Astrocyte (in vitro differentiated cells and primary cell): ENCODE measurements around the gene CACNB2. TPM values are rescaled to one million over a fixed set of nuclear protein-coding genes. Genes with fewer than 3 reads are reported as not detected.

Experiments used
- DNase-seq: peaks from one replicate; pipeline ENCODE4 v3.0.0-alpha.2; 2010; ENCODE audit warnings: low read depth
- FAIRE-seq: peaks from 2 replicates; lab custom pipeline; 2011; peaks lifted over from hg19 to GRCh38; lab: Jason Lieb, UNC
- H2AFZ ChIP-seq: 2 replicates; pipeline ENCODE4 v1.6.0; 2012; ENCODE audit warnings: low read depth, low read length, inconsistent platforms
- H3K27ac ChIP-seq: 2 replicates; pipeline ENCODE4 v1.5.1; 2011; ENCODE audit warnings: low read depth, low read length, inconsistent platforms
- H3K27me3 ChIP-seq: 2 replicates; pipeline ENCODE4 v1.6.0; 2011; ENCODE audit warnings: low read length, inconsistent platforms; ENCODE audit not compliant: insufficient read depth
- H3K36me3 ChIP-seq: 2 replicates; pipeline ENCODE4 v1.5.1; 2011; ENCODE audit warnings: low read length, inconsistent platforms; ENCODE audit not compliant: insufficient read depth
- H3K4me1 ChIP-seq: 2 replicates; pipeline ENCODE4 v1.5.1; 2011; ENCODE audit warnings: low read length, inconsistent platforms; ENCODE audit not compliant: insufficient read depth
- H3K4me2 ChIP-seq: 2 replicates; pipeline ENCODE4 v1.6.0; 2012; ENCODE audit warnings: low read length, inconsistent platforms
- H3K4me3 ChIP-seq: 2 replicates; pipeline ENCODE4 v1.5.1; 2011; ENCODE audit warnings: low read depth, mild to moderate bottlenecking, low read length, inconsistent platforms; ENCODE audit not compliant: insufficient read depth
- H3K79me2 ChIP-seq: 2 replicates; pipeline ENCODE4 v1.6.0; 2012; ENCODE audit warnings: mild to moderate bottlenecking, low read length, inconsistent platforms; ENCODE audit not compliant: insufficient read depth
- H3K9ac ChIP-seq: 2 replicates; pipeline ENCODE4 v1.6.0; 2012; ENCODE audit warnings: mild to moderate bottlenecking, low read length, inconsistent platforms
- H3K9me3 ChIP-seq: 2 replicates; pipeline ENCODE4 v1.5.1; 2012; ENCODE audit warnings: low read depth, mild to moderate bottlenecking, low read length, inconsistent platforms; ENCODE audit not compliant: insufficient read depth
- H4K20me1 ChIP-seq: 2 replicates; pipeline ENCODE4 v1.6.0; 2012; ENCODE audit warnings: low read length, inconsistent platforms; ENCODE audit not compliant: insufficient read depth
- H3K27ac Mint-ChIP-seq: one replicate; pipeline ENCODE4 v1.8.0; 2021; ENCODE audit warnings: mild to moderate bottlenecking, mixed read lengths; ENCODE audit not compliant: unreplicated experiment
- H3K27me3 Mint-ChIP-seq: one replicate; pipeline ENCODE4 v1.8.0; 2021; ENCODE audit warnings: low read depth, mixed read lengths; ENCODE audit not compliant: unreplicated experiment
- H3K36me3 Mint-ChIP-seq: one replicate; pipeline ENCODE4 v1.8.0; 2021; ENCODE audit warnings: low read depth, mixed read lengths; ENCODE audit not compliant: unreplicated experiment
- H3K4me1 Mint-ChIP-seq: one replicate; pipeline ENCODE4 v1.8.0; 2021; ENCODE audit warnings: low read depth, mixed read lengths; ENCODE audit not compliant: unreplicated experiment
- H3K4me3 Mint-ChIP-seq: one replicate; pipeline ENCODE4 v1.8.0; 2021; ENCODE audit warnings: mild to moderate bottlenecking, moderate library complexity, mixed read lengths; ENCODE audit not compliant: unreplicated experiment
- H3K9me3 Mint-ChIP-seq: one replicate; pipeline ENCODE4 v1.8.0; 2021; ENCODE audit warnings: mild to moderate bottlenecking, mixed read lengths; ENCODE audit not compliant: unreplicated experiment
- EZH2 ChIP-seq: IDR thresholded peaks from 2 replicates; pipeline ENCODE4 v1.6.1; 2012; ENCODE audit warnings: mild to moderate bottlenecking, low read length, inconsistent platforms; ENCODE audit not compliant: insufficient read depth
- total RNA-seq: library from RNA; stranded (reverse); gene quantifications from 2 replicates; pipeline ENCODE4 v1.2.1, GENCODE V29; 2021
- TF ChIP-seq, protein P1 (sequence below): IDR thresholded peaks from 2 replicates; pipeline ENCODE4 v1.5.1; 2011; ENCODE audit warnings: low read depth, mild to moderate bottlenecking, inconsistent platforms, low read length, moderate library complexity; ENCODE audit not compliant: insufficient read depth

CACNB2 gene
- total RNA-seq, 1 donor from 2014 or later = 0.66 TPM

DNA sequence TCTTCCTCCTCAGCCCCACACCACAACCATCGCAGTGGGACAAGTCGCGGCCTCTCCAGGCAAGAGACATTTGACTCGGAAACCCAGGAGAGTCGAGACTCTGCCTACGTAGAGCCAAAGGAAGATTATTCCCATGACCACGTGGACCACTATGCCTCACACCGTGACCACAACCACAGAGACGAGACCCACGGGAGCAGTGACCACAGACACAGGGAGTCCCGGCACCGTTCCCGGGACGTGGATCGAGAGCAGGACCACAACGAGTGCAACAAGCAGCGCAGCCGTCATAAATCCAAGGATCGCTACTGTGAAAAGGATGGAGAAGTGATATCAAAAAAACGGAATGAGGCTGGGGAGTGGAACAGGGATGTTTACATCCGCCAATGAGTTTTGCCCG, 399.1 kb downstream of the CACNB2 start:
- H3K4me1 ChIP-seq = no peaks in the 10 kb centered on the region
- no peaks in the 10 kb centered on the region for H3K27me3 Mint-ChIP-seq
- TF ChIP-seq, protein P1, sequence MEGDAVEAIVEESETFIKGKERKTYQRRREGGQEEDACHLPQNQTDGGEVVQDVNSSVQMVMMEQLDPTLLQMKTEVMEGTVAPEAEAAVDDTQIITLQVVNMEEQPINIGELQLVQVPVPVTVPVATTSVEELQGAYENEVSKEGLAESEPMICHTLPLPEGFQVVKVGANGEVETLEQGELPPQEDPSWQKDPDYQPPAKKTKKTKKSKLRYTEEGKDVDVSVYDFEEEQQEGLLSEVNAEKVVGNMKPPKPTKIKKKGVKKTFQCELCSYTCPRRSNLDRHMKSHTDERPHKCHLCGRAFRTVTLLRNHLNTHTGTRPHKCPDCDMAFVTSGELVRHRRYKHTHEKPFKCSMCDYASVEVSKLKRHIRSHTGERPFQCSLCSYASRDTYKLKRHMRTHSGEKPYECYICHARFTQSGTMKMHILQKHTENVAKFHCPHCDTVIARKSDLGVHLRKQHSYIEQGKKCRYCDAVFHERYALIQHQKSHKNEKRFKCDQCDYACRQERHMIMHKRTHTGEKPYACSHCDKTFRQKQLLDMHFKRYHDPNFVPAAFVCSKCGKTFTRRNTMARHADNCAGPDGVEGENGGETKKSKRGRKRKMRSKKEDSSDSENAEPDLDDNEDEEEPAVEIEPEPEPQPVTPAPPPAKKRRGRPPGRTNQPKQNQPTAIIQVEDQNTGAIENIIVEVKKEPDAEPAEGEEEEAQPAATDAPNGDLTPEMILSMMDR = no peak
- no peak for TF ChIP-seq EZH2
- no peak overlapping the region for H3K27ac Mint-ChIP-seq
- H3K4me1 Mint-ChIP-seq = peaks cover 5% of the 10 kb centered on the region
- no peak for FAIRE-seq
- H3K36me3 ChIP-seq = peaks cover 8% of the 10 kb centered on the region
- DNase-seq = no peak
- H3K27me3 ChIP-seq = no peaks in the 10 kb centered on the region
- no peaks in the 10 kb centered on the region for H3K9me3 ChIP-seq
- no peak overlapping the region for H2AFZ ChIP-seq
- H3K4me2 ChIP-seq = no peak overlapping the region
- H3K4me3 Mint-ChIP-seq = no peak overlapping the region
- peaks cover 11% of the 10 kb centered on the region for H3K36me3 Mint-ChIP-seq
- H3K9ac ChIP-seq = no peak overlapping the region
- H4K20me1 ChIP-seq = no peaks in the 10 kb centered on the region
- H3K27ac ChIP-seq = no peak overlapping the region
- no peak overlapping the region for H3K4me3 ChIP-seq
- H3K79me2 ChIP-seq = no peaks in the 10 kb centered on the region
- H3K9me3 Mint-ChIP-seq = no peaks in the 10 kb centered on the region

DNA sequence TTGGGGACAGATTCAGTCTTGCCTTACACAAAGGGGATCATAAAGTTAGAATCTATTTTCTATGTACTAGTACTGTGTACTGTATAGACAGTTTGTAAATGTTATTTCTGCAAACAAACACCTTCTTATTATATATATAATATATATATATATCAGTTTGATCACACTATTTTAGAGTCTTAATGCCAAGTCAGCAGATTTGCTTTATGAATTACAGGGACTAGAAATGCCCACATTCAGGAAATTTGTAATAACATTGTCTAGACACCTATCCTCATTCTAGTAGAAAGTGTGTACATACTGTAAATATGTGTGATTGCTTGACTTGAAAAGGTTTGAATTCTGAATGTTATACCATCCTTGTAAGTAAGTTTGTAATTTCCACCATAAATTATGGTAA, 400.0 kb downstream of the CACNB2 start:
- H3K4me3 ChIP-seq = no peak overlapping the region
- Mint-ChIP-seq H3K4me3 (no peak overlapping the region), H3K27me3 (no peaks in the 10 kb centered on the region), H3K4me1 (peaks cover 5% of the 10 kb centered on the region), H3K27ac (no peak overlapping the region), H3K36me3 (peaks cover 11% of the 10 kb centered on the region), H3K9me3 (no peaks in the 10 kb centered on the region)
- no peak overlapping the region for H3K9ac ChIP-seq
- no peaks in the 10 kb centered on the region for H3K79me2 ChIP-seq
- H3K4me1 ChIP-seq = no peaks in the 10 kb centered on the region
- H2AFZ ChIP-seq = no peak overlapping the region
- FAIRE-seq (no peak), DNase-seq (no peak)
- no peak for TF ChIP-seq EZH2
- TF ChIP-seq, protein P1 = no peak
- no peaks in the 10 kb centered on the region for H3K9me3 ChIP-seq
- H4K20me1 ChIP-seq = no peaks in the 10 kb centered on the region
- no peaks in the 10 kb centered on the region for H3K27me3 ChIP-seq
- no peak overlapping the region for H3K27ac ChIP-seq
- H3K4me2 ChIP-seq = no peak overlapping the region
- peaks cover 8% of the 10 kb centered on the region for H3K36me3 ChIP-seq

DNA sequence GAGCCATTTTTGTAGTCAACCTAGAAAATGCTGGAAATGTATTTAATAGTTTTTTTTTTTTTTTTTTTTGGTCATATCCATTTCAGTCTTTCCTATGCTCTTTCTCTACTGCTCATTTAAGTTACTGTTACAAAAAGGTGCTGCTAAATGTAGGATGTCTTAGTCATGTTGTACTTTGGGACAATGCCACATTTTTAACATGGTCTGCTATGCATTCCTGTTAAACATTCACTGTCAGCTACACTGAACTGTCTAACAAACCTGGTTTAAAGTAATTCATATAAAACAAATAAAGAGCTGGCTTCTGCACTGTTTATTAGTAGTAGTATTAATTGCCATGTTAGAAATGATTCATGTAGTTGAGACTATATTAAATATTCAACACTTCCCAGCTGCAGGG, 402.6 kb downstream of the CACNB2 start:
- peaks cover 11% of the 10 kb centered on the region for H3K36me3 Mint-ChIP-seq
- H2AFZ ChIP-seq = no peak overlapping the region
- peaks cover 5% of the 10 kb centered on the region for H3K4me1 Mint-ChIP-seq
- H3K9ac ChIP-seq = no peak overlapping the region
- no peaks in the 10 kb centered on the region for H3K9me3 ChIP-seq
- H3K79me2 ChIP-seq = no peaks in the 10 kb centered on the region
- TF ChIP-seq EZH2 = no peak
- TF ChIP-seq, protein P1 = no peak
- H3K4me3 ChIP-seq = no peak overlapping the region
- no peaks in the 10 kb centered on the region for H3K9me3 Mint-ChIP-seq
- FAIRE-seq (no peak), DNase-seq (peak; percentile 69)
- H3K27me3 ChIP-seq = no peaks in the 10 kb centered on the region
- no peak overlapping the region for H3K27ac Mint-ChIP-seq
- no peaks in the 10 kb centered on the region for H4K20me1 ChIP-seq
- no peaks in the 10 kb centered on the region for H3K27me3 Mint-ChIP-seq
- no peak overlapping the region for H3K4me3 Mint-ChIP-seq
- no peak overlapping the region for H3K27ac ChIP-seq
- no peaks in the 10 kb centered on the region for H3K4me1 ChIP-seq
- peaks cover 8% of the 10 kb centered on the region for H3K36me3 ChIP-seq
- no peak overlapping the region for H3K4me2 ChIP-seq
